GM18526 (cell line): ENCODE data around the gene TPX2.

Source experiments
- POLR2A ChIP-seq: IDR thresholded peaks from 3 replicates; pipeline ENCODE4 v1.6.1; 2011; ENCODE audit not compliant: insufficient read length; ENCODE audit errors: extremely low read depth

TPX2 gene

GRCh38 chr20:31723069-31723318, 16.1 kb upstream of the TPX2 start:
- no peak for TF ChIP-seq POLR2A

DNA sequence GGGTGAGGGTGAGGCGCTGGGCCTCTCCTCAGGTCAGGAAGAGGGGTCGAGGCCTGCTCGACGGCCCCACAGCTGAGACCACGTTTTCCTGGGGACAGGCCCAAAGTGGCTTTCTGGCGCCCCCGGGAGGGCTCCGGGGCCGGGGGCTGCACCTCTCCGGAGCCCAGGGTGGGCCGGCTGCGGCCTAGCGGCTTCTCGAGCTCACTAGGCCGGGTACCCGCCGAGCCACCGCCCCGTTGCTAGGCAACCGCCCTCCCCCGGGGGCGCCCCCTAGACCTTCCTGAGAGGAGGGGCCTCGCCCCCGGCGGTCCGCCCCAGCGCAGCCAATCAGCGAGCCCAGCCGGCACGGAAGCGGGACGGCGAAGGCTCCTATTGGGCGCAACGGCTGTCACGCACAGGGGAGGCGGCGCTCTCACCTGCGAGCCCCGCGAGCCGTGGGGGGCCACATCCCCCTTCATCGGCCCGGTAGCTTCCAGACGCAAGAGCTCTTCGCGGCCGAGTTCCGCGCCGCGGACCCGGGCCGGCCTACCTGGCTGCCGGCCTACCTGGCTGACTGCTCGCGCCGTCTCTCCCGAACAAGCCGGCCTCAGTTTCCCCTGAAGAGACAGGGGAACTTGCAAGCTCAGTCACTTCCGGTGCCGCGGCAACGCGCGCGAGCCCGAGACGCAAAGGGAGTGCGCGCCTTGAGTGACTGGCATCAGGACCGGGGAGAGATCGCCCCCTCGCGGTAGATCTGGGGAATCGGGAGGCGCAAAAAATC, 15.6 kb upstream of the TPX2 start:
- TF ChIP-seq POLR2A = peak; percentile 69

- TF ChIP-seq POLR2A = no peak
Observed at GRCh38 chr20:31731321-31731717, 7.8 kb upstream of the TPX2 start.

GRCh38 chr20:31739550-31739977, 474 bp downstream of the TPX2 start:
- no peak for TF ChIP-seq POLR2A

DNA sequence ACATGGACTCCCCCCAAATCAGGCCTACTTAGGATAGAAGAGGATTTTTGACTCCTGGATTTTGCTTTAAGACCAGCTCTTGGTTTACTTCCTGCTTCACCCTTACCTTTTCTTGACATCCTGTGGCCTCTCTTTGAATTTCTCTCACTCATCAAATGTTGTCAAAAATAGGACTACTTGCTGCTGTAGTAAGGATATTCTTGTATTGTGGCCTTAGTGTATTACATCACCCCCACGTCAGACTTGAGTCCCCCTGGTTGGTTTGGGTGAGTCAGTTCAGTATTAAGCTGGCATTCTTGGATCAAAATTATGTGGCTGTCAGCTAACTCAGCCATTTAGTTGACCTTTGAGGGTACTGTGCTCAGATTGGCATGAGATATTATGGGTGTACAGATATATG, 1.1 kb downstream of the TPX2 start:
- TF ChIP-seq POLR2A = no peak

GRCh38 chr20:31740656-31741323, 1.7 kb downstream of the TPX2 start:
- no peak for TF ChIP-seq POLR2A

GRCh38 chr20:31746068-31746878, 7.2 kb downstream of the TPX2 start:
- no peak for TF ChIP-seq POLR2A

- TF ChIP-seq POLR2A = no peak
Observed at GRCh38 chr20:31747640-31748039, 8.6 kb downstream of the TPX2 start.

- TF ChIP-seq POLR2A = no peak
Observed at GRCh38 chr20:31749223-31749622, 10.1 kb downstream of the TPX2 start.

DNA sequence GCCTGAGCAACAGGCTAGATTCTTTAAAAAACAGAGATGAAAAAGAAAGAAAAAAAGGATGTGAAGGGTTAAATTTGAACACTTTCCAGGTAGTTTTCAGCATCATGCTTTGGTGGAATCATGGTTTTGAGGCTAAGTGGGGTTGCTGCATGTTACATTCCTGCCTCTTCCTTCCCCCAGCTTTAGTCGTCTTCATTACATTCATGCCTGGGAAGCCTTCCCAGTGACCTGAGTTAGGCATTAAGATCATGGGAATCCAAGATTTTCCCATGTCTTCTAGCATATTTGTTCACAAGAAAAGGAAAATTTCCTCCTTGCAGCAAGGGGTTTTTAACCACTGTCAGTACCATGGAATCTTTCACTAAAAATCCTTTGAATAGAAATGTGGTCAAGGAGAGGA, 12.0 kb downstream of the TPX2 start:
- TF ChIP-seq POLR2A = no peak

- no peak for TF ChIP-seq POLR2A
Observed at GRCh38 chr20:31757254-31757653, 18.2 kb downstream of the TPX2 start.

DNA sequence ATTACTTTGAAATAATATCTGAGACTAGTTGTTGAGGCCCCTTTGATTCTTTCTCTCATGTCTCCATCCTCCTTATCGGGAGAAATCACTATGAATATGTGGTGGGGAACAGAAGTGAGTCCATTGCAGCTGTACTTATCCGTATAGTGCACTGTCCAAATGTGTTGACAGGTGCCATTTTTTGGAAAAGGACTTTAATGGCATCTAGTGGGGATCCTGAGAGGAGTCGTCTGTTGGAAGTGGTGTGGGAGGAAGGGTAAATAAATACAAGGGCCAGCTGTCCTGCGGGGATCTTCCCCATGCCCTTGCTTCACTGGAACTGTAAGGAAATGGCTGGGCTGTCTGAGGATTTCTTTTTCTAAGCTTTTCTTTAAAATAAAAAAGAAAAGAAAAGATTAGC, 19.4 kb downstream of the TPX2 start:
- no peak for TF ChIP-seq POLR2A

DNA sequence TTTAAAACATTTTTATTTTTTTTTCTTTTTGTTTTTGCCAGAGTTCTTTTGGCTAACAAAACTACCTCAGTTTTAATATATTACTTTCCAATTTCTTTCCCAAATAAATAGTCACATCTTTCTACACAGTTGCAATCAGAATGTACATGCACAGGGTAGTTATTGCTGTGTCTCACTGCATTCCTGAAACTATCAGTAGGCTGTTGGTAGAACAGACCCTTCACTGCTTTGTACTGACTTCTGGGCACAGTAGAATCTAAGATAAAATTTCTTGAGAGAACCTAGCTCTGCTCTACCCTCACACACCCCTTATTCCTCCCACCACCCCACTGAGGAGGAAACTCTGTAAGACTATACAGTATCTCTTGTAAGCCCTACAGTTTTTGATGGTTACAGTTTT, 19.9 kb downstream of the TPX2 start:
- TF ChIP-seq POLR2A = no peak

DNA sequence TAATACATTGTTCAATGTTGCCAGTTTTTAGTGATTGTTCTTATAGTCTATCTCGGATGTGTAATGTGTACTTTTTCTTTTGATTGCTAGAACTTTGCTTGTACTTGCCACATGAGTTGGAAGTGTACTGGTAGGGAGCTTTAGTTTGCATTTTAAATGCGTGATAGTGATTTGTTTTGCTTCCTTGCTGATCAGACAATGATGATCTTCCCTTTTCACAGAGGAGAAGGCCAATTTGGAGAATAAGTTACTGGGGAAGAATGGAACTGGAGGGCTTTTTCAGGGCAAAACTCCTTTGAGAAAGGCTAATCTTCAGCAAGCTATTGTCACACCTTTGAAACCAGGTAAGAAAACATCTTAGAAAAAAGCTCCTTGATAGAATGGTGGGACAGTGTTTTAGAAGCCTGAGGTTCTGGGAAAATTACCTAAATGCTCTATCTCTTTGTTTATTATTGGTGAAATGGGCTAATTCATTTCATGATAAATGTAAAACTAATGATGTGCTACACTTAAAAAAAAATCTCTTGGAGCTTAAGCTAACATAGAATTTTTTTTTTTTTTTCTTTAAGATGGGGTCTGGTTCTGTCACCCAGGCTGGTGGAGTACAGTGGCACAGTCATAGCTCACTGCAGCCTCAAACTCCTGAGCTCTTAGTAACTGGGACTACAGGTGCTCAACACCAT, 20.9 kb downstream of the TPX2 start:
- no peak for TF ChIP-seq POLR2A

- TF ChIP-seq POLR2A = no peak
Observed at GRCh38 chr20:31760519-31761240, 21.6 kb downstream of the TPX2 start.
